DOHH2 (cell line): ENCODE measurements around the gene GREB1.

Source experiments
- H3F3A ChIP-seq: fragments of 200-600 bp; sonication (generic), shearing (Covaris generic); 2 replicates; pipeline ENCODE4 v1.6.0; 2016; ENCODE audit warnings: antibody characterized with exemption, mild to moderate bottlenecking; ENCODE audit not compliant: control insufficient read depth, insufficient read depth
- H3K27ac ChIP-seq: fragments of 200-600 bp; sonication (generic); 2 replicates; pipeline ENCODE4 v1.5.1; 2014; ENCODE audit warnings: low read depth, mild to moderate bottlenecking, low read length, moderate library complexity
- H3K27me3 ChIP-seq: fragments of 200-600 bp; sonication (generic); 2 replicates; pipeline ENCODE4 v1.6.1; 2014; ENCODE audit warnings: mild to moderate bottlenecking, low read length, mixed read lengths; ENCODE audit not compliant: control insufficient read depth
- H3K36me3 ChIP-seq: fragments of 200-600 bp; sonication (generic); 2 replicates; pipeline ENCODE4 v1.6.1; 2014; ENCODE audit warnings: mild to moderate bottlenecking, low read length, moderate library complexity, mixed read lengths; ENCODE audit not compliant: control insufficient read depth
- H3K4me1 ChIP-seq: fragments of 200-600 bp; sonication (generic); 2 replicates; pipeline ENCODE4 v1.6.1; 2014; ENCODE audit warnings: mild to moderate bottlenecking, low read length, mixed read lengths; ENCODE audit not compliant: control insufficient read depth
- H3K4me2 ChIP-seq: fragments of 200-600 bp; sonication (generic); 2 replicates; pipeline ENCODE4 v1.6.0; 2014; ENCODE audit warnings: mild to moderate bottlenecking, low read length, moderate library complexity
- H3K4me3 ChIP-seq: fragments of 200-600 bp; sonication (generic); 2 replicates; pipeline ENCODE4 v1.5.1; 2014; ENCODE audit warnings: mild to moderate bottlenecking, low read length, mixed read lengths
- H3K79me2 ChIP-seq: fragments of 200-600 bp; sonication (generic); 2 replicates; pipeline ENCODE4 v1.6.1; 2014; ENCODE audit warnings: mild to moderate bottlenecking, low read length, mixed read lengths; ENCODE audit not compliant: control insufficient read depth
- H3K9me2 ChIP-seq: fragments of 200-600 bp; sonication (generic); replicated peaks from 2 replicates; pipeline ENCODE4 v1.6.1; 2014; ENCODE audit warnings: mild to moderate bottlenecking, low read length, mixed read lengths; ENCODE audit not compliant: control insufficient read depth
- H3K9me3 ChIP-seq: fragments of 200-600 bp; sonication (generic); 2 replicates; pipeline ENCODE4 v1.6.1; 2014; ENCODE audit warnings: antibody characterized with exemption, low read length, mixed read lengths; ENCODE audit not compliant: control insufficient read depth, insufficient read depth
- H4K20me1 ChIP-seq: fragments of 200-600 bp; sonication (generic); 2 replicates; pipeline ENCODE4 v1.6.0; 2014; ENCODE audit warnings: low read depth, mild to moderate bottlenecking, antibody characterized with exemption, low read length, moderate library complexity; ENCODE audit not compliant: control insufficient read depth, insufficient read depth
- CTCF ChIP-seq: fragments of 200-600 bp; sonication (generic); IDR thresholded peaks from one replicate; pipeline ENCODE4 v1.5.1; 2014; ENCODE audit warnings: antibody characterized with exemption, mild to moderate bottlenecking, low read depth, low read length; ENCODE audit not compliant: poor library complexity, severe bottlenecking
- EZH2phosphoT487 ChIP-seq: fragments of 200-600 bp; sonication (generic); IDR thresholded peaks from 2 replicates; pipeline ENCODE4 v1.6.1; 2017; ENCODE audit warnings: borderline replicate concordance, mild to moderate bottlenecking, antibody characterized with exemption, low read length, moderate library complexity, mixed read lengths

GREB1 gene

GRCh38 chr2:11559786-11560155, 25.9 kb downstream of the GREB1 start:
- Histone ChIP-seq H3K4me3 (no peak overlapping the region), H3K79me2 (no peaks in the 10 kb centered on the region), H3F3A (no peaks in the 10 kb centered on the region), H3K4me1 (no peaks in the 10 kb centered on the region), H3K27me3 (peaks cover 22% of the 10 kb centered on the region), H3K27ac (no peak overlapping the region), H3K9me2 (no peaks in the 10 kb centered on the region), H3K9me3 (no peaks in the 10 kb centered on the region), H3K36me3 (no peaks in the 10 kb centered on the region), H3K4me2 (no peak overlapping the region), H4K20me1 (no peaks in the 10 kb centered on the region)
- no peak for TF ChIP-seq EZH2phosphoT487
- TF ChIP-seq CTCF: no peak

- H3K27me3 ChIP-seq: peaks cover 16% of the 10 kb centered on the region
- no peaks in the 10 kb centered on the region for H3F3A ChIP-seq
- TF ChIP-seq CTCF (no peak), EZH2phosphoT487 (no peak)
- no peaks in the 10 kb centered on the region for H3K9me2 ChIP-seq
- H3K4me3 ChIP-seq: no peak overlapping the region
- H3K4me2 ChIP-seq: no peak overlapping the region
- no peaks in the 10 kb centered on the region for H3K4me1 ChIP-seq
- no peaks in the 10 kb centered on the region for H3K9me3 ChIP-seq
- no peaks in the 10 kb centered on the region for H3K79me2 ChIP-seq
- H4K20me1 ChIP-seq: no peaks in the 10 kb centered on the region
- H3K36me3 ChIP-seq: no peaks in the 10 kb centered on the region
- H3K27ac ChIP-seq: no peak overlapping the region
Observed at GRCh38 chr2:11560806-11561205, 27.0 kb downstream of the GREB1 start.

GRCh38 chr2:11562011-11562410, 28.2 kb downstream of the GREB1 start:
- Histone ChIP-seq H3K4me1 (no peaks in the 10 kb centered on the region), H3K27me3 (peaks cover 9% of the 10 kb centered on the region; the same call in 1 of the 2 replicates), H4K20me1 (no peaks in the 10 kb centered on the region), H3K27ac (no peak overlapping the region), H3K79me2 (no peaks in the 10 kb centered on the region), H3K9me3 (no peaks in the 10 kb centered on the region), H3K36me3 (no peaks in the 10 kb centered on the region), H3K4me2 (no peak overlapping the region), H3F3A (no peaks in the 10 kb centered on the region), H3K9me2 (no peaks in the 10 kb centered on the region), H3K4me3 (no peak overlapping the region)
- TF ChIP-seq CTCF (no peak), EZH2phosphoT487 (no peak)

- H3K79me2 ChIP-seq: no peaks in the 10 kb centered on the region
- H3K4me1 ChIP-seq: no peaks in the 10 kb centered on the region
- H3K4me3 ChIP-seq: no peak overlapping the region
- H3F3A ChIP-seq: no peaks in the 10 kb centered on the region
- no peak overlapping the region for H3K27ac ChIP-seq
- no peak overlapping the region for H3K4me2 ChIP-seq
- H3K9me3 ChIP-seq: no peaks in the 10 kb centered on the region
- peaks cover 6% of the 10 kb centered on the region; the same call in 1 of the 2 replicates for H3K27me3 ChIP-seq
- no peaks in the 10 kb centered on the region for H3K9me2 ChIP-seq
- no peaks in the 10 kb centered on the region for H3K36me3 ChIP-seq
- no peak for TF ChIP-seq EZH2phosphoT487
- no peak for TF ChIP-seq CTCF
- no peaks in the 10 kb centered on the region for H4K20me1 ChIP-seq
Observed at GRCh38 chr2:11562476-11562875, 28.6 kb downstream of the GREB1 start.
